ENCODE measurements around the gene DCTPP1. TPM values are rescaled to one million over a fixed set of nuclear protein-coding genes. Genes with fewer than 3 reads are reported as not detected.

The DCTPP1 gene
- total and polyA plus RNA-seq, 2 of the 13 experiments (the other 11 are each of a cell fraction or from before 2014, with no cell fraction given), result 54.8 to 74.4 TPM

DNA sequence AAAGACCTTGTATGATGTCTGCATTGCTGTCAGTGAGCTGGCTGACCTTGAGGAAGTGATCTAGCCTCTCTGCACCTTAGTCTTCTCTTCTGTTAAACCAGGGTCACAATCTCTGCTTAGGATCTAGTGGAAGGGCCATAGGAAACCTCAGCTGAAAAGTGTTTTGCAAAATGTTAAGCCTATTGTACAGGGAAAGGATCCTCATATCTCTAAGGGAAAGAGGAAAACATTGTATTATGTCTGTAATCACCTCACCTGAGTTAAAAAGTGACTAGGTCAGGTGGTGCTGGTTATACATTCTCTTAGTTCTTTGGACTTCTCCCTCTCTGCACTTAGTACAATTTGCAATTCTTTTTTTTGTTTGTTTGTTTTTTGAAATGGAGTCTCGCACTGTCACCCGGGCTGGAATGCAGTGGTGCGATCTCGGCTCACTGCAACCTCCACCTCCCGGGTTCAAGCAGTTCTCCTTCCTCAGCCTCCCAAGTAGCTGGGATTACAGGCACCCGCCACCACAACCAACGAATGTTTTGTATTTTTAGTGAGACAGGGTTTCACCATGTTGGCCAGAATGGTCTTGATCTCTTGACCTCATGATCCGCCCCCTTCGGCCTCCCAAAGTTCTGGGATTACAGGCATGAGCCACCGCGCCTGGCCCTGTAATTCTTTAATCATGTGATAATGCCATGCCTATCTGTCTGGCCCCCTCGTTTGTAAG is 17.8 kb upstream of the DCTPP1 start (continued):
- TF ChIP-seq, protein P1, sequence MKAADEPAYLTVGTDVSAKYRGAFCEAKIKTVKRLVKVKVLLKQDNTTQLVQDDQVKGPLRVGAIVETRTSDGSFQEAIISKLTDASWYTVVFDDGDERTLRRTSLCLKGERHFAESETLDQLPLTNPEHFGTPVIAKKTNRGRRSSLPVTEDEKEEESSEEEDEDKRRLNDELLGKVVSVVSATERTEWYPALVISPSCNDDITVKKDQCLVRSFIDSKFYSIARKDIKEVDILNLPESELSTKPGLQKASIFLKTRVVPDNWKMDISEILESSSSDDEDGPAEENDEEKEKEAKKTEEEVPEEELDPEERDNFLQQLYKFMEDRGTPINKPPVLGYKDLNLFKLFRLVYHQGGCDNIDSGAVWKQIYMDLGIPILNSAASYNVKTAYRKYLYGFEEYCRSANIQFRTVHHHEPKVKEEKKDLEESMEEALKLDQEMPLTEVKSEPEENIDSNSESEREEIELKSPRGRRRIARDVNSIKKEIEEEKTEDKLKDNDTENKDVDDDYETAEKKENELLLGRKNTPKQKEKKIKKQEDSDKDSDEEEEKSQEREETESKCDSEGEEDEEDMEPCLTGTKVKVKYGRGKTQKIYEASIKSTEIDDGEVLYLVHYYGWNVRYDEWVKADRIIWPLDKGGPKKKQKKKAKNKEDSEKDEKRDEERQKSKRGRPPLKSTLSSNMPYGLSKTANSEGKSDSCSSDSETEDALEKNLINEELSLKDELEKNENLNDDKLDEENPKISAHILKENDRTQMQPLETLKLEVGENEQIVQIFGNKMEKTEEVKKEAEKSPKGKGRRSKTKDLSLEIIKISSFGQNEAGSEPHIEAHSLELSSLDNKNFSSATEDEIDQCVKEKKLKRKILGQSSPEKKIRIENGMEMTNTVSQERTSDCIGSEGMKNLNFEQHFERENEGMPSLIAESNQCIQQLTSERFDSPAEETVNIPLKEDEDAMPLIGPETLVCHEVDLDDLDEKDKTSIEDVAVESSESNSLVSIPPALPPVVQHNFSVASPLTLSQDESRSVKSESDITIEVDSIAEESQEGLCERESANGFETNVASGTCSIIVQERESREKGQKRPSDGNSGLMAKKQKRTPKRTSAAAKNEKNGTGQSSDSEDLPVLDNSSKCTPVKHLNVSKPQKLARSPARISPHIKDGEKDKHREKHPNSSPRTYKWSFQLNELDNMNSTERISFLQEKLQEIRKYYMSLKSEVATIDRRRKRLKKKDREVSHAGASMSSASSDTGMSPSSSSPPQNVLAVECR (CRISPR knock-in tag; IDR thresholded peaks at IDR 0.05; ENCODE audit: borderline replicate concordance), result peak; percentile 60; the same call in 1 of the 2 replicates
- TF ChIP-seq ZNF615 (CRISPR knock-in tag; IDR thresholded peaks at IDR 0.05; ENCODE audit: borderline replicate concordance) (no peak; the same call in 1 of the 2 replicates), NR2C2 (CRISPR knock-in tag; IDR thresholded peaks at IDR 0.05; ENCODE audit: borderline replicate concordance) (peak; percentile 64; the same call in 1 of the 2 replicates), PHF21A (CRISPR knock-in tag; IDR thresholded peaks at IDR 0.05) (peak; percentile 92), ZNF776 (CRISPR knock-in tag; IDR thresholded peaks at IDR 0.05) (no peak), ZSCAN9 (CRISPR knock-in tag; IDR thresholded peaks at IDR 0.05; ENCODE audit: borderline replicate concordance) (peak; percentile 82; the same call in 1 of the 2 replicates), ZNF496 (CRISPR knock-in tag; IDR thresholded peaks at IDR 0.05; ENCODE audit: insufficient replicate concordance) (no peak), ZNF883 (CRISPR knock-in tag; IDR thresholded peaks at IDR 0.05; ENCODE audit: not compliant biosample characterization) (no peak), MZF1 (CRISPR knock-in tag; IDR thresholded peaks at IDR 0.05; ENCODE audit: borderline replicate concordance) (no peak), ZNF850 (CRISPR knock-in tag; conservative IDR thresholded peaks at IDR 0.05) (no peak), ZNF225 (CRISPR knock-in tag; IDR thresholded peaks at IDR 0.05) (no peak), EEA1 (CRISPR knock-in tag; IDR thresholded peaks at IDR 0.05; ENCODE audit: borderline replicate concordance) (0 out of 2 replicates have a peak, but pooled peaks have one; percentile 38), TGIF2 (CRISPR knock-in tag; IDR thresholded peaks at IDR 0.05) (peak; percentile 42; the same call in 1 of the 2 replicates), KAT8 (CRISPR knock-in tag; IDR thresholded peaks at IDR 0.05) (peak; percentile 77), ZSCAN21 (CRISPR knock-in tag; IDR thresholded peaks at IDR 0.05; ENCODE audit: borderline replicate concordance) (no peak), MAZ (IDR thresholded peaks at IDR 0.05; ENCODE audit: borderline replicate concordance, low read depth, low read length) (no peak), MAZ (CRISPR knock-in tag; IDR thresholded peaks at IDR 0.05; ENCODE audit: low read depth) (0 out of 2 replicates have a peak, but pooled peaks have one; percentile 19), ARNT2 (CRISPR knock-in tag; IDR thresholded peaks at IDR 0.05; ENCODE audit: low read depth) (no peak), HMG20A (CRISPR knock-in tag; IDR thresholded peaks at IDR 0.05; ENCODE audit: borderline replicate concordance) (peak; percentile 73), ZZZ3 (CRISPR knock-in tag; IDR thresholded peaks at IDR 0.05; ENCODE audit: borderline replicate concordance) (no peak; the same call in 1 of the 2 replicates)
- TF ChIP-seq, protein P2, sequence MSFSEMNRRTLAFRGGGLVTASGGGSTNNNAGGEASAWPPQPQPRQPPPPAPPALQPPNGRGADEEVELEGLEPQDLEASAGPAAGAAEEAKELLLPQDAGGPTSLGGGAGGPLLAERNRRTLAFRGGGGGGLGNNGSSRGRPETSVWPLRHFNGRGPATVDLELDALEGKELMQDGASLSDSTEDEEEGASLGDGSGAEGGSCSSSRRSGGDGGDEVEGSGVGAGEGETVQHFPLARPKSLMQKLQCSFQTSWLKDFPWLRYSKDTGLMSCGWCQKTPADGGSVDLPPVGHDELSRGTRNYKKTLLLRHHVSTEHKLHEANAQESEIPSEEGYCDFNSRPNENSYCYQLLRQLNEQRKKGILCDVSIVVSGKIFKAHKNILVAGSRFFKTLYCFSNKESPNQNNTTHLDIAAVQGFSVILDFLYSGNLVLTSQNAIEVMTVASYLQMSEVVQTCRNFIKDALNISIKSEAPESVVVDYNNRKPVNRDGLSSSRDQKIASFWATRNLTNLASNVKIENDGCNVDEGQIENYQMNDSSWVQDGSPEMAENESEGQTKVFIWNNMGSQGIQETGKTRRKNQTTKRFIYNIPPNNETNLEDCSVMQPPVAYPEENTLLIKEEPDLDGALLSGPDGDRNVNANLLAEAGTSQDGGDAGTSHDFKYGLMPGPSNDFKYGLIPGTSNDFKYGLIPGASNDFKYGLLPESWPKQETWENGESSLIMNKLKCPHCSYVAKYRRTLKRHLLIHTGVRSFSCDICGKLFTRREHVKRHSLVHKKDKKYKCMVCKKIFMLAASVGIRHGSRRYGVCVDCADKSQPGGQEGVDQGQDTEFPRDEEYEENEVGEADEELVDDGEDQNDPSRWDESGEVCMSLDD (CRISPR knock-in tag; IDR thresholded peaks at IDR 0.05; ENCODE audit: borderline replicate concordance), result no peak
- TF ChIP-seq, protein P3, sequence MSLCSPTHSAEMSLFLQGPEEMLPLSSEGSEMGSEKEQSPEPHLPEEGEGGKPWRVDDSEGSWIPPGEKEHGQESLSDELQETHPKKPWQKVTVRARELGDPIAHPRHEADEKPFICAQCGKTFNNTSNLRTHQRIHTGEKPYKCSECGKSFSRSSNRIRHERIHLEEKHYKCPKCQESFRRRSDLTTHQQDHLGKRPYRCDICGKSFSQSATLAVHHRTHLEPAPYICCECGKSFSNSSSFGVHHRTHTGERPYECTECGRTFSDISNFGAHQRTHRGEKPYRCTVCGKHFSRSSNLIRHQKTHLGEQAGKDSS (CRISPR knock-in tag; IDR thresholded peaks at IDR 0.05; ENCODE audit: borderline replicate concordance, low read depth), result no peak

Data from HepG2 (cell line).